K562 (cell line): Measurements from ENCODE around the gene WFIKKN2. TPM values are rescaled to one million over a fixed set of nuclear protein-coding genes. Genes with fewer than 3 reads are reported as not detected.

Experiments
- DMBX1 ChIP-seq: fragments of 250-450 bp; sonication (Bioruptor Pico); IDR thresholded peaks from 2 replicates; pipeline ENCODE4 v1.8.0; 2022; ENCODE audit warnings: inconsistent platforms, mild to moderate bottlenecking, moderate library complexity, borderline replicate concordance
- DPF2 ChIP-seq: fragments of 450-650 bp; IDR thresholded peaks from 2 replicates; pipeline ENCODE4 v1.6.1; 2016
- GTF3C2 ChIP-seq: IDR thresholded peaks from 3 replicates; pipeline ENCODE4 v1.6.1; 2011; ENCODE audit warnings: borderline replicate concordance, mild to moderate bottlenecking, moderate library complexity; ENCODE audit not compliant: insufficient read length; ENCODE audit errors: extremely low read depth
- HMGXB4 ChIP-seq: sonication (generic); formaldehyde crosslinking; IDR thresholded peaks from 2 replicates; pipeline ENCODE4 v1.8.1; 2023; ENCODE audit warnings: mild to moderate bottlenecking, missing genetic modification reagents
- MCM2 ChIP-seq: fragments of 450-650 bp; IDR thresholded peaks from 2 replicates; pipeline ENCODE4 v1.6.1; 2017; ENCODE audit warnings: low read depth, mild to moderate bottlenecking
- MCM5 ChIP-seq: fragments of 450-650 bp; IDR thresholded peaks from 2 replicates; pipeline ENCODE4 v1.6.1; 2016; ENCODE audit warnings: low read depth
- NFATC3 ChIP-seq: fragments of 450-650 bp; IDR thresholded peaks from 2 replicates; pipeline ENCODE4 v1.6.1; 2017; ENCODE audit warnings: mild to moderate bottlenecking
- POLR2AphosphoS2 ChIP-seq: IDR thresholded peaks from 2 replicates; pipeline ENCODE4 v1.6.1; 2012; ENCODE audit warnings: low read length, improper control_type of control experiment
- RBM15 ChIP-seq: fragments of 200-400 bp; formaldehyde crosslinking; IDR thresholded peaks from 2 replicates; pipeline ENCODE4 v1.6.1; 2018; ENCODE audit warnings: mild to moderate bottlenecking, low read length, moderate library complexity; ENCODE audit not compliant: insufficient read depth
- RUNX1 ChIP-seq: sonication (generic); IDR thresholded peaks from 2 replicates; pipeline ENCODE4 v1.6.1; 2016; ENCODE audit warnings: antibody characterized with exemption, low read depth
- SIN3A ChIP-seq, 2 experiments: fragments of 150-350 bp in 1 of 2; IDR thresholded peaks; 2 replicates each; pipeline ENCODE4 v1.6.1; 2011 to 2016; ENCODE audit warnings: borderline replicate concordance in 2 of 2, low read depth in 2 of 2, low read length in 2 of 2, mild to moderate bottlenecking in 2 of 2, moderate library complexity in 2 of 2; ENCODE audit not compliant: control insufficient read depth in 1 of 2
- ZBED1 ChIP-seq: IDR thresholded peaks from 2 replicates; pipeline ENCODE4 v1.6.1; 2014
- ZBTB12 ChIP-seq: fragments of 250-450 bp; sonication (Bioruptor Pico); IDR thresholded peaks from 2 replicates; pipeline ENCODE4 v1.4.0; 2020
- ZBTB9 ChIP-seq: fragments of 450-650 bp; formaldehyde crosslinking; IDR thresholded peaks from 2 replicates; pipeline ENCODE4 v1.4.0; 2020; ENCODE audit warnings: mild to moderate bottlenecking, moderate library complexity
- ZNF184 ChIP-seq: sonication (generic); formaldehyde crosslinking; IDR thresholded peaks from 2 replicates; pipeline ENCODE4 v1.5.0; 2020; ENCODE audit warnings: missing genetic modification reagents
- ZNF274 ChIP-seq: IDR thresholded peaks from 2 replicates; pipeline ENCODE4 v1.6.1; 2011; ENCODE audit warnings: low read depth, mild to moderate bottlenecking, low read length, moderate library complexity, borderline replicate concordance
- ZNF277 ChIP-seq: fragments of 250-450 bp; sonication (Bioruptor Pico); IDR thresholded peaks from 2 replicates; pipeline ENCODE4 v1.8.0; 2022; ENCODE audit warnings: inconsistent platforms, mild to moderate bottlenecking, moderate library complexity, borderline replicate concordance
- ZNF311 ChIP-seq: fragments of 250-450 bp; sonication (Bioruptor Pico); IDR thresholded peaks from 2 replicates; pipeline ENCODE4 v1.4.0; 2020; ENCODE audit warnings: mild to moderate bottlenecking, moderate library complexity
- ZNF75A ChIP-seq: fragments of 450-650 bp; formaldehyde crosslinking; IDR thresholded peaks from 2 replicates; pipeline ENCODE4 v1.4.0; 2020; ENCODE audit warnings: mild to moderate bottlenecking
- ZNF785 ChIP-seq: fragments of 250-450 bp; sonication (Bioruptor Pico); IDR thresholded peaks from 2 replicates; pipeline ENCODE4 v1.4.0; 2020; ENCODE audit warnings: mild to moderate bottlenecking
- polyA plus RNA-seq, 8 experiments: library from polyadenylated mRNA; depleted of rRNA in 4 of 8; stranded (reverse) in 5 of 8; unstranded in 3 of 8; fragments of >200 nt; fragmentation: Nextera tagmentation in 2 of 8; fragmentation: Illumina TruSeq in 1 of 8; extraction: Ambion mirVana in 2 of 8; extraction: Trizol in 1 of 8; gene quantifications; 2 replicates each; pipeline versions ENCODE4 v1.2.1 to v1.2.3, GENCODE V29; 2011 to 2014; ENCODE audit warnings: inconsistent platforms in 1 of 8, missing spikeins in 1 of 8
- total RNA-seq, 7 experiments: library from RNA; depleted of rRNA in 6 of 7; stranded (reverse); fragments of >200 nt in 6 of 7; fragmentation: Illumina TruSeq in 2 of 7; extraction: Trizol in 2 of 7; gene quantifications; 2 replicates each; pipeline versions ENCODE4 v1.2.1 to v1.2.3, GENCODE V29; 2011 to 2021; ENCODE audit warnings: low replicate concordance in 1 of 7

WFIKKN2 gene
- total and polyA plus RNA-seq, 9 of the 15 experiments (the other 6 are each of a cell fraction or from before 2014, with no cell fraction given) = 0.07 TPM; not detected in 8

GRCh38 chr17:50867363-50868139, 32.2 kb downstream of the WFIKKN2 start (continued):
- TF ChIP-seq ZBTB9 (0 out of 2 replicates have a peak, but pooled peaks have one; percentile 11), DMBX1 (CRISPR knock-in tag) (no peak), SIN3A (IDR thresholded peaks at IDR 0.05; ENCODE audit: borderline replicate concordance in 2 of 2, control insufficient read depth in 1 of 2, low read depth in 2 of 2, low read length in 2 of 2) (peak in 1 of 2 experiments; percentile 74; a peak in 1 of 4 replicates), ZNF75A (CRISPR knock-in tag) (no peak), NFATC3 (no peak), ZNF274 (no peak), RUNX1 (no peak), ZNF785 (CRISPR knock-in tag) (no peak), ZNF184 (CRISPR knock-in tag) (no peak), MCM2 (no peak), ZBTB12 (CRISPR knock-in tag) (peak; percentile 46; the same call in 1 of the 2 replicates), POLR2AphosphoS2 (no peak; the same call in 1 of the 2 replicates), DPF2 (no peak), HMGXB4 (CRISPR knock-in tag) (no peak), ZBED1 (no peak), ZNF277 (CRISPR knock-in tag) (no peak), ZNF311 (CRISPR knock-in tag) (no peak), GTF3C2 (no peak), MCM5 (no peak), RBM15 (no peak)
